ENCODE data around the gene FXYD6. TPM values are rescaled to one million over a fixed set of nuclear protein-coding genes. Genes with fewer than 3 reads are reported as not detected.
"Not testable (repeated sequence)": the region's sequence is repeated elsewhere in the genome, so short reads cannot be mapped to it uniquely, and the experiment has no call there.

Gene FXYD6, protein sequence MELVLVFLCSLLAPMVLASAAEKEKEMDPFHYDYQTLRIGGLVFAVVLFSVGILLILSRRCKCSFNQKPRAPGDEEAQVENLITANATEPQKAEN
- total RNA-seq (2021), result 12.2 and 12.9 TPM in 2 replicates
- Bru-seq, nascent RNA, result percentile 41 among the genes with signal in this experiment
- BruChase-seq, experiment 1, labeled RNA remaining after a 2-hour chase, result percentile 49 among the genes with signal in this experiment
- percentile 62 among the genes with signal in this experiment for BruChase-seq, experiment 2, labeled RNA remaining after a 6-hour chase
- long read RNA-seq, transcript FXYD6-204 (8 exons, 2,171 nt), result major isoform, 31 of 37 reads
- long read RNA-seq, partial matches to known transcripts, result 1 of 37 reads
- long read RNA-seq, other reads (novel, unspliced or antisense), result 4 of 37 reads

DNA sequence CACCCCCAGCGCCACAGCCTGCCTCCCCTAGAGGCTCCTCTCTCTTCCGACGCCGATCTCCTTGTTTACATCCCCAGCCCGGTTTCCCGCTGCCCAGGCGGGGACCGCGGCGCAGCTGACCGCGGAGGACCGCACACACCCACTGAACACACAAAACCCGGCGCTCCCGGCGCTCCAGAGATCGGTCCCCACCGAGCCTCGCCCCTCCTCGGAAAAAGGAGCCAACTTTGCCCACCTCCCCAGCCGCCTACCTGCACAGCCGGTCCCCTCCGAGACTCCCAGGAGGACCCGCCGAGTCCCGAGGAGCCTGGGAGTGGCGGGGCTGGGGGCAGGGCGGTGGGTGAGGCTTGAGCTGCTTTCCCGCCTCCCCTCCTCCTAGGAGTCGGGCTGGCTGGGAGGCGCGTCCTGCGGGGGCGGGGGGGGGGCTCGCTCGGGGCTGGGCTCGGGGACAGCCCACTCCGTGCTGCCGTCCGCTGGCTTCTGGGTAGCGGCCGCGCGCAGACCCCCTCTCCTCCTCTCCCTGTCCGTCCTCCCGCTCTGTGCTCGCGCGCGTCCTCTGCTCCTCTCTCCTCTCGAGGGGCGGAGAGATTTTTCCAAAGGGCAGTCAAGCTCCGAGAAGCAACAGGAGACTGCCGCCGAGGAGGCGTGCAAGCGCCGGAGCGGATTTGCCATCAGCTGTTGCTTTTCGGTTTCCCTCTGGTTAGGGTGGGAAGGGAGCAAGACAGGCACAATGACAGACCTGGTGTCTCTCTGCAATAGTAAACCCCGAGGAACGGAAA lies at the start of gene FXYD6:
FXYD6 (minus strand) TSS at position 318 of the 779 bp plus-strand sequence. CDS start 33,882 bp downstream, outside the sequence.
- POLR2A ChIA-PET (ENCODE audit: low non-redundant PET), result interaction anchor here (2.1 kb wide), 1 partner anchor 31 kb away, joined by 5 read pairs; no protein-coding TSS in a partner anchor
- no peaks in the 10 kb centered on the region for H3K36me3 ChIP-seq (ENCODE audit: insufficient read depth, low read length, poor library complexity, severe bottlenecking)
- H3K4me3 ChIP-seq (ENCODE audit: low read depth, low read length, poor library complexity, severe bottlenecking), result peak within 1 kb of the TSS; percentile 68
- BruUV-seq (replicated peaks), result no TSS peak
- no peaks in the 10 kb centered on the region for H3K9me3 ChIP-seq (ENCODE audit: low read depth, low read length, poor library complexity, severe bottlenecking)
- H3K27ac ChIP-seq (ENCODE audit: low read depth, low read length, poor library complexity, severe bottlenecking), result peak within 1 kb of the TSS; percentile 14
- H3K4me1 ChIP-seq (ENCODE audit: insufficient read depth, low read length, poor library complexity, severe bottlenecking), result peaks cover 11% of the 10 kb centered on the region
- TF ChIP-seq, protein P1, sequence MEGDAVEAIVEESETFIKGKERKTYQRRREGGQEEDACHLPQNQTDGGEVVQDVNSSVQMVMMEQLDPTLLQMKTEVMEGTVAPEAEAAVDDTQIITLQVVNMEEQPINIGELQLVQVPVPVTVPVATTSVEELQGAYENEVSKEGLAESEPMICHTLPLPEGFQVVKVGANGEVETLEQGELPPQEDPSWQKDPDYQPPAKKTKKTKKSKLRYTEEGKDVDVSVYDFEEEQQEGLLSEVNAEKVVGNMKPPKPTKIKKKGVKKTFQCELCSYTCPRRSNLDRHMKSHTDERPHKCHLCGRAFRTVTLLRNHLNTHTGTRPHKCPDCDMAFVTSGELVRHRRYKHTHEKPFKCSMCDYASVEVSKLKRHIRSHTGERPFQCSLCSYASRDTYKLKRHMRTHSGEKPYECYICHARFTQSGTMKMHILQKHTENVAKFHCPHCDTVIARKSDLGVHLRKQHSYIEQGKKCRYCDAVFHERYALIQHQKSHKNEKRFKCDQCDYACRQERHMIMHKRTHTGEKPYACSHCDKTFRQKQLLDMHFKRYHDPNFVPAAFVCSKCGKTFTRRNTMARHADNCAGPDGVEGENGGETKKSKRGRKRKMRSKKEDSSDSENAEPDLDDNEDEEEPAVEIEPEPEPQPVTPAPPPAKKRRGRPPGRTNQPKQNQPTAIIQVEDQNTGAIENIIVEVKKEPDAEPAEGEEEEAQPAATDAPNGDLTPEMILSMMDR (conservative IDR thresholded peaks at IDR 0.05; ENCODE audit: low read depth, low read length), result no peak
- TF ChIP-seq EZH2 (IDR thresholded peaks at IDR 0.05; ENCODE audit: borderline replicate concordance, low read depth, low read length, poor library complexity, severe bottlenecking), result no peak
- CTCF ChIA-PET, result interaction anchor here (1.0 kb wide), 1 partner anchor 70 kb away, joined by 3 read pairs; no protein-coding TSS in a partner anchor
- DNase-seq (ENCODE audit: low spot score), result peak; percentile 65
- H3K27me3 ChIP-seq (replicated peaks; ENCODE audit: insufficient read depth, low read depth, low read length, poor library complexity), result peaks cover 19% of the 10 kb centered on the region
- intact Hi-C loops (cut with micrococcal nuclease; ENCODE audit: unreplicated experiment), result no loop called here

DNA sequence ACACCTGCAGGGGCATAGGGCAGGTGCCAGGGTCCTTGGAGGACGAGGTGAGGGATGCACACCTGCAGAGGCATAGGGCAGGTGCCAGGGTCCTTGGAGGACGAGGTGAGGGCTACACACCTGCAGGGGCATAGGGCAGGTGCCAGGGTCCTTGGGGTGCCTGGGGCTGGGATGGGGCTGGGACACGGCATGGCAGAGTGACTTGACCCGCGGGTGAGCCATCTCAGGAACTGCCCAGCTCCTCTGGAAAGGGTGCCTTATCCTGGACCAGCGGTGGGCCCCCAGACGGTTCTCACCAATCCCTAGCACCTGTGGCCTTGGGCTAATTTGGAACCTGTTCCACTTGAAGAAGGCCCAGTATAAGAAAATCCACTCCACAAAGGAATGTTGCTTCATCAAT lies 49.7 kb upstream of the FXYD6 start:
- POLR2A ChIA-PET (ENCODE audit: low non-redundant PET); H3K36me3 ChIP-seq (ENCODE audit: insufficient read depth, low read length, poor library complexity, severe bottlenecking); H3K4me1 ChIP-seq (ENCODE audit: insufficient read depth, low read length, poor library complexity, severe bottlenecking); H3K4me3 ChIP-seq (ENCODE audit: low read depth, low read length, poor library complexity, severe bottlenecking); BruUV-seq (replicated peaks); intact Hi-C loops (cut with micrococcal nuclease; ENCODE audit: unreplicated experiment); DNase-seq (ENCODE audit: low spot score); H3K27ac ChIP-seq (ENCODE audit: low read depth, low read length, poor library complexity, severe bottlenecking); H3K9me3 ChIP-seq (ENCODE audit: low read depth, low read length, poor library complexity, severe bottlenecking): not testable (repeated sequence)
- CTCF ChIA-PET, result interaction anchor here (0.6 kb wide), 1 partner anchor 22 kb away, joined by 4 read pairs; no protein-coding TSS in a partner anchor
- peaks cover 21% of the 10 kb centered on the region for H3K27me3 ChIP-seq (replicated peaks; ENCODE audit: insufficient read depth, low read depth, low read length, poor library complexity)

DNA sequence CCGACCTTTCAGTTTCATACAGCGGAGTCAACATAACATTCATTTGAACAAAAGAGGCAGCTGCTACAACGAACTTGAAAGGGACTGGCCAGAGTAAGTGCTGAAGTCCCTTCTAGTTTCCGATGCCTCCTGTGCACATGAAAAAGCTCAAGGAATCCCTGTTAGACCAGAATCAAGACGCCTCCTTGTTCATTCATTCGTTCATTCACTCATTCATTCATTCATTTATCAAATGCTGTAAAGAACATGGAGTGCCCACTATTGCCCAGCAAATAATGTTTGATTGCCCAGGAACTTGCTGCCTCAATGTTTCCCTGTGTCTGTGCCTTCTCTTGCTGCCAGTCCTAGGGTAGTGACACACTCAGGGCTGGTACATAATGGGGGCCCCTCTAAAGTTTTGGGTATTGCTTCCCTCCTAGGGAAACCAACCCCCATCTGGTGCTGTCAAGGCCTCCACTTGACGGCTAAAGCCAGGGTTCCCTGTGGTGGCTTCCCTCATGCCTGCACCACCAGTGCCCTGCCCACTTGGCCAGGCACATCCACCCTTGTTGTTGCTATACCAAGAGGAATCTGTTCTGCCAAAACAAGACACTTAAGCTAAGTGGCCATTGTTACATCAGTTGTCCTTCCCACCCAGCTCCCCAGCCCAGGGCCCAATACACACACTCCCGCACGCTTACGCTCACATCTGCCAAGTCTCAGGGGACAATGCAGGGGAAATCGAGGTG lies 48.9 kb upstream of the FXYD6 start:
- no peak for DNase-seq (ENCODE audit: low spot score)
- Histone ChIP-seq H3K4me3 (ENCODE audit: low read depth, low read length, poor library complexity, severe bottlenecking) (no peak overlapping the region), H3K9me3 (ENCODE audit: low read depth, low read length, poor library complexity, severe bottlenecking) (no peaks in the 10 kb centered on the region), H3K27me3 (replicated peaks; ENCODE audit: insufficient read depth, low read depth, low read length, poor library complexity) (peaks cover 21% of the 10 kb centered on the region), H3K36me3 (ENCODE audit: insufficient read depth, low read length, poor library complexity, severe bottlenecking) (no peaks in the 10 kb centered on the region), H3K27ac (ENCODE audit: low read depth, low read length, poor library complexity, severe bottlenecking) (no peak overlapping the region), H3K4me1 (ENCODE audit: insufficient read depth, low read length, poor library complexity, severe bottlenecking) (no peaks in the 10 kb centered on the region)
- TF ChIP-seq EZH2 (IDR thresholded peaks at IDR 0.05; ENCODE audit: borderline replicate concordance, low read depth, low read length, poor library complexity, severe bottlenecking), result no peak
- TF ChIP-seq, protein P1 (conservative IDR thresholded peaks at IDR 0.05; ENCODE audit: low read depth, low read length), result no peak
- intact Hi-C loops (cut with micrococcal nuclease; ENCODE audit: unreplicated experiment), result no loop called here
- no TSS peak for BruUV-seq (replicated peaks)
- CTCF ChIA-PET, result no interaction called here
- POLR2A ChIA-PET (ENCODE audit: low non-redundant PET), result no interaction called here

Data from A673 (cell line).